Kidney (tissue), 14 donors: ENCODE data around the gene DBN1. TPM values are rescaled to one million over a fixed set of nuclear protein-coding genes. Genes with fewer than 3 reads are reported as not detected.

ENCODE experiments used
- DNase-seq, 5 donors: peaks; one replicate each; pipeline ENCODE4 v3.0.0-alpha.2; 2013 to 2020
- FAIRE-seq: peaks from 2 replicates; lab custom pipeline; 2012; peaks lifted over from hg19 to GRCh38; lab: Jason Lieb, UNC
- H3K27ac ChIP-seq, 2 donors: one replicate each; pipeline ENCODE4 v1.7.0; 2013; ENCODE audit warnings: low read depth in 2 of 2, low read length in 2 of 2, inconsistent platforms in 1 of 2
- H3K27me3 ChIP-seq: one replicate; pipeline ENCODE4 v1.7.1; 2013; ENCODE audit warnings: low read length, inconsistent platforms; ENCODE audit not compliant: control insufficient read depth, insufficient read depth
- H3K36me3 ChIP-seq, 3 donors: one replicate each; pipeline versions ENCODE4 v1.7.0 to v1.7.1; 2013; ENCODE audit warnings: low read length in 3 of 3, control low read depth in 1 of 3, inconsistent platforms in 1 of 3; ENCODE audit not compliant: insufficient read depth in 3 of 3, control insufficient read depth in 2 of 3
- H3K4me1 ChIP-seq, 3 donors: one replicate each; pipeline versions ENCODE4 v1.7.0 to v1.7.1; 2013; ENCODE audit warnings: low read length in 3 of 3, inconsistent platforms in 1 of 3, low read depth in 1 of 3; ENCODE audit not compliant: control insufficient read depth in 2 of 3, insufficient read depth in 2 of 3
- H3K4me3 ChIP-seq, 3 donors: one replicate each; pipeline versions ENCODE4 v1.7.0 to v1.8.1; 2013; ENCODE audit warnings: low read length in 3 of 3, control low read depth in 1 of 3, inconsistent platforms in 1 of 3
- H3K9ac ChIP-seq, 3 donors: one replicate each; pipeline versions ENCODE4 v1.7.0 to v1.7.1; 2013; ENCODE audit warnings: low read length in 3 of 3, control low read depth in 1 of 3, inconsistent platforms in 1 of 3
- H3K9me3 ChIP-seq, 3 donors: one replicate each; pipeline versions ENCODE4 v1.7.0 to v1.7.1; 2013; ENCODE audit warnings: low read length in 3 of 3, control low read depth in 1 of 3, inconsistent platforms in 1 of 3; ENCODE audit not compliant: control insufficient read depth in 2 of 3, insufficient read depth in 1 of 3
- intact Hi-C: fragments of 100-400 bp; cut with DNase I; formaldehyde crosslinking; loops from one replicate; pipeline ENCODE4 v1.11.1; 2022
- polyA plus RNA-seq: library from polyadenylated mRNA; stranded (reverse); fragments of 350-450 nt; fragmentation: Illumina TruSeq; extraction: RNeasy Lipid Tissue Mini Kit (QIAGEN cat#74804); gene quantifications from one replicate; pipeline ENCODE4 v1.2.3, GENCODE V29; 2014; ENCODE audit warnings: low read depth, low replicate concordance; ENCODE audit not compliant: insufficient read depth
- total RNA-seq: library from RNA; stranded (reverse); fragmentation: NEBNext Ultra II Directional; extraction: Animal tissue kit (Norgen Biotek cat#: 25700); gene quantifications from one replicate; pipeline ENCODE4 v1.2.1, GENCODE V29; 2021
- TF ChIP-seq, protein P1 (sequence below): IDR thresholded peaks from 3 replicates; pipeline ENCODE4 v1.5.1; 2012; ENCODE audit warnings: mild to moderate bottlenecking, moderate library complexity, borderline replicate concordance; ENCODE audit not compliant: insufficient read depth; ENCODE audit errors: extremely low read depth
- donor health status: control.
- donor health status: control.
- donor health status: control.
- donor health status: control.
- donor health status: control.
- donor health status: DM: yes; HTN: yes; CAD: no.
- donor health status: Normal renal cell carcinoma (clear cell type).

Gene DBN1
- total and polyA plus RNA-seq, 2 donors from 2014 or later: 56.5 to 64.2 TPM

DNA sequence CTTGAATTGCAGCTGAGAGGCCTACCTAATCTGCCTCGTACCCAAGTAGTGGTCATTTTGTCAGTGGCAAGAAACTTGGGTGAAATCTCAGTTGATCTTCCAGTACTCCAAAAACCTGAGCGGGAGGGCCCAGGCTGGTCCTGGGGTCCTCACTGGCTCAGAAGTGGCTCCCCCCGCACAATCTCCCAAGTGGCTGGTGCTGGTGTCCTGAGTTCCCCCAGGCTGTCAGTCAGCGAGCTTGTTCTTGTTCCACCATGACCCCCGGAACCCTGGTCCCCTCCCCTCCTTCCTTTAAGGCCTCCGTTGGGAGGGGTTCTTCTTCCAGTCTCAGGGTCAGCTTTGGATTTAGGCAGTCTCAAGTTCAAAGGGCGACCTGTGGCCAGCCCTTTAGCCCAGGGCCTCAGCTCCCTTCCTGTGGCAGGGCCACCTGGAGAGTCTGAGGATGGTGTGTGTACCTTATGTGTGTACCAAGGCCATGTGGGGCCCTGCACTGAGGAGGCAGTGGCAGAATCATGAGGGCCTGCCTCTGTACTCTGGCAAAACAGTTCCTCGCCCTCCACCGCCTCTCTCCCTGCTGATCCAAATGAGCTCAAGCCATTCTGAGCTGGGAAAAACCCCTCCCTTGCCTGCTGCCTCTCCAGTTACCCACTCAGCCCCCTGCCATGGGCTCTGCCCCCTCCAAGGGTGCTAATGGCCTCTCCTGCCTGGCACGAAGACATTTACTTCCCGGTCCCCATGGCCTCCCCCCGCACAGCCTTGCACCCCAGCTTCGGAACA is 4.5 kb upstream of the DBN1 start:
- FAIRE-seq (no peak), DNase-seq (no peak)
- H3K9ac ChIP-seq: no peak overlapping the region
- TF ChIP-seq, protein P1, sequence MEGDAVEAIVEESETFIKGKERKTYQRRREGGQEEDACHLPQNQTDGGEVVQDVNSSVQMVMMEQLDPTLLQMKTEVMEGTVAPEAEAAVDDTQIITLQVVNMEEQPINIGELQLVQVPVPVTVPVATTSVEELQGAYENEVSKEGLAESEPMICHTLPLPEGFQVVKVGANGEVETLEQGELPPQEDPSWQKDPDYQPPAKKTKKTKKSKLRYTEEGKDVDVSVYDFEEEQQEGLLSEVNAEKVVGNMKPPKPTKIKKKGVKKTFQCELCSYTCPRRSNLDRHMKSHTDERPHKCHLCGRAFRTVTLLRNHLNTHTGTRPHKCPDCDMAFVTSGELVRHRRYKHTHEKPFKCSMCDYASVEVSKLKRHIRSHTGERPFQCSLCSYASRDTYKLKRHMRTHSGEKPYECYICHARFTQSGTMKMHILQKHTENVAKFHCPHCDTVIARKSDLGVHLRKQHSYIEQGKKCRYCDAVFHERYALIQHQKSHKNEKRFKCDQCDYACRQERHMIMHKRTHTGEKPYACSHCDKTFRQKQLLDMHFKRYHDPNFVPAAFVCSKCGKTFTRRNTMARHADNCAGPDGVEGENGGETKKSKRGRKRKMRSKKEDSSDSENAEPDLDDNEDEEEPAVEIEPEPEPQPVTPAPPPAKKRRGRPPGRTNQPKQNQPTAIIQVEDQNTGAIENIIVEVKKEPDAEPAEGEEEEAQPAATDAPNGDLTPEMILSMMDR: no peak
- H3K9me3 ChIP-seq: no peaks in the 10 kb centered on the region
- no peak overlapping the region for H3K27ac ChIP-seq
- no peaks in the 10 kb centered on the region for H3K36me3 ChIP-seq
- no peak overlapping the region for H3K4me3 ChIP-seq
- H3K27me3 ChIP-seq: no peaks in the 10 kb centered on the region
- no peaks in the 10 kb centered on the region for H3K4me1 ChIP-seq
- intact Hi-C loops: no loop called here

DNA sequence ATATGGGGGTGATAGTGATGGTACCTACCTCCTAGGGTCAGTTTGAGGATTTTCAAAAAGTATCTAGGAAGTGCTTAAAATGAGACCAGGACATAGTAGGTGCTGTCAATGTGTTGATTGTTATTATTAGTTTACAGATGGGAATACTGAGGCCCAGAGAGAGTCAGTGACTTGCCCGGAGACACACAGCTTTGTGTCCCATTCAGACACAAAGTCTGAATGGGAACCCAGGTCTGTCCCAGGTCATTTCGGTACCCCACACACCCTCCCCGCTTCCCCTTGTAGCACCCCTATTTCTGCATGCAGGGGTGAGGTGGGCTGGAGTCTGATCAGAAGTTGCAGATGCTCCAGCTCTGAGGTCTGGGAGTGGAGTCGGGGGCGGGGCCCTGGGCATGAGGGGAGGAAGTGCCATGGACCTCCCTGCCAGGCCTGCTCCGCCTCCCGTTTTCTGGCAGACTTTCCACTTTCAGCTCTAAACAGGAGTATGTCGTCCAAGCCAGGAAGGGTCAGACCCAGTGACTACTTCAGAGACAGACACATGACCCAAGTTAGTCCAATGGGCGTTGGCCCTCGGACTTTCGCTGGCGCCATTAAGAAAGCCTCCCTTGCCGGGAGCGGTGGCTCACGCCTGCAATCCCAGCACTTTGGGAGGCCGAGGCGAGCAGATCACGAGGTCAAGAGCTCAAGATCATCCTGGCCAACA is 3.2 kb upstream of the DBN1 start:
- FAIRE-seq (no peak), DNase-seq (peak in 1 of 5 donors; percentile 78)
- intact Hi-C loops: no loop called here
- TF ChIP-seq, protein P1: no peak
- Histone ChIP-seq H3K9me3 (no peaks in the 10 kb centered on the region), H3K4me1 (peaks cover 0 to 9% (median 0%) of the 10 kb centered on the region in 3 donors), H3K4me3 (no peak overlapping the region), H3K9ac (no peak overlapping the region), H3K27me3 (no peaks in the 10 kb centered on the region), H3K27ac (no peak overlapping the region), H3K36me3 (no peaks in the 10 kb centered on the region)

DNA sequence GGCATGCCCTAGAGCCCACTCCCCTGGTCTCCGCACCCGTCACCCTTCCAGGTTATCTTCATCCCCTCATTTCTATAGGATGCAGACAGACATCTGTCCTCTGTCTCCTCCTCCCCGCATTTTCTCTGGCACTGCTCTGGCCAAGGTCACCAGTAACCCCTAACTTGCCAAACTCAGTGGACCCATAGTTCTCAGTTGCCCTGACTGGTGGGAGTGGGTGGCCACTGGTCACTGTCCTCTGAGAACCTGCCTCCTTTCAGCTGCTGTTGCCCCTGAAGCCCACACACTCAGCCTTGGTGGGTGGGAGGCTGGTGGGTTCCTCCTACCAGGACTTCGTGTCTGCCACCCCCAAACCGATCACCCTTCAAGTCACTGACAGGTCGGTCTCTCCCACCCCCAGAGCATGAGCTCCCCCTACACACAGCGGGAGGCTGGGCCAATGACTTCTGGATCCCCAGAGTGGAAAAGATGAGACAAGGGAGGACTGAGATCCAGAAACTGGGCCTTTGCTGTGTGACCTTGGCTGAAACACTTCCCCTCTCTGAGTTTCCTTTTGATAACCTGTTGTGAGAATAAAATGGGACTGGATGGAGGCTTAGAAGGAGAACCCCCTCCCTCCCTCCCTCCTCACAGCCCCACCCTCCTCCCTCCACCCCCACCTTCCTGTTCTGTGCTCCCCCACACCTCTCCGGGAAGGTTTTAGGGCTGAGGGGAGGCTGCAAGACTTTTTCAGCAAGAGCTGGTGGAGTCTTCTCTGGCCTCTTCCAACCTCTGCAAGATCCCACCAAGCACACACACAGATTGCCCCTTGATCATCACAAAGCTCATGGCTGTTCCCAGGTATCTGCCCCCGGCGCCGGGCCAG is 2.4 kb upstream of the DBN1 start:
- Histone ChIP-seq H3K4me1 (peaks cover 0 to 9% (median 0%) of the 10 kb centered on the region in 3 donors), H3K27me3 (no peaks in the 10 kb centered on the region), H3K27ac (no peak overlapping the region), H3K9me3 (no peaks in the 10 kb centered on the region), H3K36me3 (no peaks in the 10 kb centered on the region), H3K4me3 (no peak overlapping the region), H3K9ac (no peak overlapping the region)
- FAIRE-seq: no peak
- DNase-seq: no peak
- TF ChIP-seq, protein P1: no peak
- intact Hi-C loops: no loop called here
